Posterior cingulate gyrus (tissue), 11 donors: Measurements from ENCODE around the gene TOP3B.

Experiments
- DNase-seq, 10 donors: peaks; one replicate each; pipeline versions ENCODE4 v3.0.0 to v3.0.0-alpha.2; 2020 to 2021; ENCODE audit warnings: mixed read lengths in 3 of 10
- intact Hi-C: fragments of 100-400 bp; cut with DNase I; formaldehyde crosslinking; loops from one replicate; pipeline ENCODE4 v1.15.1; 2023

The TOP3B gene, protein sequence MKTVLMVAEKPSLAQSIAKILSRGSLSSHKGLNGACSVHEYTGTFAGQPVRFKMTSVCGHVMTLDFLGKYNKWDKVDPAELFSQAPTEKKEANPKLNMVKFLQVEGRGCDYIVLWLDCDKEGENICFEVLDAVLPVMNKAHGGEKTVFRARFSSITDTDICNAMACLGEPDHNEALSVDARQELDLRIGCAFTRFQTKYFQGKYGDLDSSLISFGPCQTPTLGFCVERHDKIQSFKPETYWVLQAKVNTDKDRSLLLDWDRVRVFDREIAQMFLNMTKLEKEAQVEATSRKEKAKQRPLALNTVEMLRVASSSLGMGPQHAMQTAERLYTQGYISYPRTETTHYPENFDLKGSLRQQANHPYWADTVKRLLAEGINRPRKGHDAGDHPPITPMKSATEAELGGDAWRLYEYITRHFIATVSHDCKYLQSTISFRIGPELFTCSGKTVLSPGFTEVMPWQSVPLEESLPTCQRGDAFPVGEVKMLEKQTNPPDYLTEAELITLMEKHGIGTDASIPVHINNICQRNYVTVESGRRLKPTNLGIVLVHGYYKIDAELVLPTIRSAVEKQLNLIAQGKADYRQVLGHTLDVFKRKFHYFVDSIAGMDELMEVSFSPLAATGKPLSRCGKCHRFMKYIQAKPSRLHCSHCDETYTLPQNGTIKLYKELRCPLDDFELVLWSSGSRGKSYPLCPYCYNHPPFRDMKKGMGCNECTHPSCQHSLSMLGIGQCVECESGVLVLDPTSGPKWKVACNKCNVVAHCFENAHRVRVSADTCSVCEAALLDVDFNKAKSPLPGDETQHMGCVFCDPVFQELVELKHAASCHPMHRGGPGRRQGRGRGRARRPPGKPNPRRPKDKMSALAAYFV

GRCh38 chr22:21982338-21982965, at the start of gene TOP3B:
TSS of gene TOP3B (minus strand) at chr22:21982787. CDS start at chr22:21975709, 7,078 bp downstream.
- intact Hi-C loops, result no loop called here
- DNase-seq, result peak; percentile 81 to 98 (median 88)

GRCh38 chr22:22031183-22031945, 48.8 kb upstream of the TOP3B start:
- intact Hi-C loops, result no loop called here
- peak in 1 of 10 donors; percentile 31 for DNase-seq

DNA sequence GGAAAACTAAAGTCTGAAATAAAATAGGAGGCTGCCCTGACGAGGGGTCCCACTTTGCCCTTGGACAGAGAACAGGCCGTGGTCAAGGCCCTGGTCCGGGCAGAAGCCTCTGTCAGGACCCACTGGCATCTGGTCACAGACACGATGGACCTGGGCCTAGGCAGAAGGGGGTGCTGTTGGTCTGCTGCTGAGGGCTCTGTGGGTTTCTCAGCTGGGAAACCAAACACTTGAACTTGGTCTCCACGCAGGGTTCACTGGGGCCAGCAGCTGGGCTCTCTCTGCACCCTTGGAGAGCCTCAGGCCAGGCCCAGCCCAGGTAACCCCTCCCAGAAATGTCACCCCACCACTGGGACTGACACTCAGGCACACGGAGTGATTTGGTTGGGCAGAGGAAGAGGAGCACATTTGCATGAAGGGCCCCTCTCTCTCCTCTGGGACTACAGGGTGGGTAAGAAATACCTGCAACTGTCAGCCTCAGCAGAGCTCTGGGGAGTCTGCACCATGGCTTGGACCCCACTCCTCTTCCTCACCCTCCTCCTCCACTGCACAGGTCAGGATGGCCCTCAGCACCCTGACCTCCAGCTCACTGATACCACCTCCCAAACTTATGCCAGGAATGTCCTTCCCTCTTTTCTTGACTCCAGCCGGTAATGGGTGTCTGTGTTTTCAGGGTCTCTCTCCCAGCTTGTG, 48.1 kb upstream of the TOP3B start:
- peak in 1 of 10 donors; percentile 74 for DNase-seq
- intact Hi-C loops, result no loop called here

DNA sequence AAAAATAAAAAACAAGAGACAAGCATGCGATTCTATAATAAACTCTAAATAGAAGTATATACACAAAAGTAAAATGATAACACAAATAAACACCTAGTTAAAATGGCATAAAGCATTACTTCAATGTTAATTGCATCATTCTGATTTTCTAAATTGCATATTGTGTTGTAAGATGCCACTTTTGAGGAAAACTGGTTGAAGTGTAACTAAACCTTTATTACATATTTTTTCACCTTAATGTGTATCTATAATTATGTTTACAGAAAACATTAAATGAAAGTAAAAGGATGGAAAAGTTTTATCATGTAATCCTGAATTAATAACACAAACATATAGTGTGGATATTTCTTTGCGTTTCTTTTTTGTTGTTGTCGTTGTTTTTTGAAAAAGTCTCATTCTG, 45.4 kb upstream of the TOP3B start:
- intact Hi-C loops, result no loop called here

DNA sequence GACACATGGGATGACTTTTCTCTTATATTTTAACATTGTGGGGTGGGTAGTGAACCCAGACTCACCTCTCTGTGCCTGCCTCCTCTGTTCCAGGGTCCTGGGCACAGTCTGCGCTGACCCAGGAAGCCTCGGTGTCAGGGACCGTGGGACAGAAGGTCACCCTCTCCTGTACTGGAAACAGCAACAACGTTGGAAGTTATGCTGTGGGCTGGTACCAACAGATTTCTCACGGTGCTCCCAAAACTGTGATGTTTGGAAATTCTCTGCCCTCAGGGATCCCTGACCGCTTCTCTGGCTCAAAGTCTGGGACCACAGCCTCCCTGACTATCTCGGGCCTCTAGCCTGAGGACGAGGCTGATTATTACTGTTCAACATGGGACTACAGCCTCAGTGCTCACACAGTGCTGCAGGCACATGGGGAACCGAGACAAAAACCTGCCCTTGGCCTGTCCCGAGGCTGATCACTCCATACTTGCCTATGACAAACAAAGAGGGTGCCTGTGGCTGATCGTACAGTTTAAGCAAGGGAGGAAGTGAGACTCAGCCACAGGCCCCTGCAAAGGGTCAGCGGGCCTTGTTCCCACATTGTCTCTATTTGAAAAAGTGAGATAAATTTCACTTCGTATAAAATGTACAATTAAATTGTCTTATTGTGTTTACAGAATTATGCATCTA, 43.7 kb upstream of the TOP3B start:
- intact Hi-C loops, result no loop called here
- peak in 1 of 10 donors; percentile 46 for DNase-seq

More for the DNA sequence above, 45.4 kb upstream of the TOP3B start:
- DNase-seq, result no peak

- intact Hi-C loops, result no loop called here
- DNase-seq, result peak in 1 of 10 donors; percentile 54
Measured at GRCh38 chr22:22025320-22026156, 43.0 kb upstream of the TOP3B start.

DNA sequence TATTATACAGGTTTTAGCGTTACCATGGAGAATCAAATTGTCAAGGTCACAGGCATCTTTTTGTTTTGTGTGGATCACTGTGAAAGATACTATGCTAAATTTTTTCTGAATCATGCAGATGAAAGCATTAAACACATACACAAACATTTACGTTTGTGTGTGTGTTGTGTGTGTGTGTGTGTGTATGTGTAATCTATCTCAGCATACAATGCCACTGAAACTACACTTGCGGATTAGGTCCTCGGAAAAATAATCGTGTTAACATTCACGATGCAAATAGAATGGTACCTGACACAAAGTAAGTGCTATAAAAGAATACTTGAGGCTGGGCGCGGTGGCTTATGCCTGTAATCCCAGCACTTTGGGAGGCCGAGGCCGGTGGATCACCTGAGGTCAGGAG, 41.9 kb upstream of the TOP3B start:
- intact Hi-C loops, result no loop called here
- no peak for DNase-seq

DNA sequence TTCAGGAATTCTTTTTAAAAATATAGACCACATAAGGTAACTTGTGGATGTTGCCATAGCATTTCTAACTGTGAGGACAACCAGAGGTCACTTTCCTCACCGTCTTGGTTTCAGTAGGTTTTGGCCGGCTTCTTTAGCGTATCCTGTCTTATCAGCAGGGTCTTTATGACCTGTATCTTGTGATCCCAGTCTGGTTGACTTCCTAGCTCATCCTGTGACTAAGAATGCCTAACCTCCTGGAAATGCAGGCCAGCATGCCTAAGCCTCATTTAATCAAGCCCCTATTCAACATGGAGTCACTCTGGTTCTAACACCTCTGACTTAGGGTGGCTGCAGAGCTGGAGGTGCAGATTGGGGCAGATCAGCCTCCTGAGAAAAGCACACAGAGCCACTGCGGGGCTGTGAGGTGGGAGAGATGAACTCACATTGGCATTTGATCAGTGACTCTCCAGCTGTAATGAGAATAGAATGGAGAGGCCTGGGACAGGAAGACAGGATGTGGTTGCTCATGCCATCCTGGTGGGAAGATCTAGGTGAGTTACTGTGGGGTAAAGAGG, 41.1 kb upstream of the TOP3B start:
- intact Hi-C loops, result no loop called here
- no peak for DNase-seq

DNA sequence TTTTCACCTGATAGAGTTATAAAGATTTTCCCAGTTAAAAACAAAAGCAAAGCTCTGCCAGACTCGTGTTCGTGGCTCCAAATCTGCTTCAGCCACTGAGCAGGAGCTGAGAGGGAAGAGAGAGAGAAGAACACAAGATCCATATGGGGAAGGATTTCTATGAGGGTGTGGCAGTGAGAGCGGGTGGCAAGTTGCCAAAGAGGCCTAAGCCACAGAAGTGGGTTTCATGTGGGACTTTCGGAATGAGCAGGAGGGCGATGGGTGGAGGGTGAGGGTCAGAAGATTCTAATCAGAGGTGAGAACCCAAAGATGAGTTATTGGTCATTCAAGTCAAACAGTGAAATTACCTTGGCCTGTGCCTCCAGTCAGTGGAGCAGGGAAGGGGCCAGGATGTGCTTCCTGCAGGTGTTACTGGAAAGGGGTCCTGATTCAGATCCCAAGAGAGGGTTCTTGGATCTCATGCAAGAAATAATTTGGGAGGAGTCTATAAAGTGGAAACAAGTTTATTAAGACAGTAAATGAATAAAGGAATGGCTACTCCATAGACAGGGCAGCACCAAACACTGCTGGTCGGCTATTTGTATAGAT, 40.5 kb upstream of the TOP3B start:
- peak in 1 of 10 donors; percentile 43 for DNase-seq
- intact Hi-C loops, result no loop called here

DNA sequence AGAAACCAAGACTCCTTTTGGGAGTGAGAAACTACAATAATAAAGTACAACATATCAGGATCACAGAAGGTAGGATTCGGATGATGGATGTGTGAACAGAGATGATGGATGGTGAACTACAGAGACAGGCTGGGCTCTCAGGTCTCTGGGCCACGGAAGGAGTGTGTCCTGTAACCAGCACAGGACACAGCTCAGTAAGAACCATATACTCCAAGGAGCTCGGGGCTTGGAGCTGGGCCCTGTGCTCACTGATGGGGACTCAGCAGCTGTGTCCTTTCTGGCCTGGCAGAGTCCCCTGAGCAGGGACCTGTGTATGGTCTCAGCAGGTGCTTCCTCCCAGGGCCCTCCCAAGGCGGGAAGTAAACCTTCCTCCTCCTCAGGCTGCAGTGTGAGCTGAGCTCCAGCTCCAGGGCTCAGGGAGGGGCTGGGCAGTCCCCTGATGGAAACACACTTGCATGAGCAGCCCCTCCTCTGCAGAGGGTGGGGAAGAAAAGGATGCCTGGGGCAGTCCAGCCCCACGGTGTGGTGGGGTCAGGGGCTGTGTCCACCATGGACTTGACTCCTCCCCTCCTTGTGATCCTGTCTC, 39.8 kb upstream of the TOP3B start:
- intact Hi-C loops, result no loop called here
- DNase-seq, result no peak

GRCh38 chr22:22021162-22021750, 38.7 kb upstream of the TOP3B start:
- DNase-seq, result no peak
- intact Hi-C loops, result no loop called here

DNA sequence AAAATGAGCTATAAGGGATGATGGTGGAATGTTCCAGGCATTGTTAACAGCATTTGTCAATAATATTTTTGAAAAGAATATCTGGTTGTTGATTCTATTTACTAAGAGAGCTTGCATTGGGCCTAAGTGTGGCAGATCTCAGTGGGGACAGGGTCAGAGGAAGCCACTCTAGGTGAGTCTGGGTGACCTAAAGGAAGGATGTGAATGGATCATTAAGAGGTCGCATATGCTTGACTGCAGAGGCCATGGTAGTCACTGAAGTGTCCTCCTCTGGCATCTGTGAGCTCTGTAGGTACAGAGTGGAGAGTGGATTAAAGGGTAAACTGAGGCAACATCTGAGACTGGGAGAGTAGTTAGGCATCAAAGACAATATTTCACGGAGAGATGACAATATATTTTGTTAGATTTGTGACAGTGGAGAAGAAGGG, 37.9 kb upstream of the TOP3B start:
- intact Hi-C loops, result no loop called here
- no peak for DNase-seq

GRCh38 chr22:22019659-22020424, 37.3 kb upstream of the TOP3B start:
- no peak for DNase-seq
- intact Hi-C loops, result no loop called here

GRCh38 chr22:22018825-22019658, 36.5 kb upstream of the TOP3B start:
- intact Hi-C loops, result no loop called here
- no peak for DNase-seq

- DNase-seq, result no peak
- intact Hi-C loops, result no loop called here
Measured at GRCh38 chr22:22015631-22016030, 33.0 kb upstream of the TOP3B start.
